HG03575 (cell line): Measurements from ENCODE around the gene FGF11.
A peak's percentile ranks its signal among the peaks of the same experiment; 100 is the strongest.

ENCODE experiments used
- ATAC-seq: cut with Tn5 transposase; IDR thresholded peaks from one replicate; pipeline ENCODE4 v1.9.1; 2021; ENCODE audit not compliant: unreplicated experiment, insufficient number of reproducible peaks, low FRiP score; ENCODE audit errors: extremely low read depth

The FGF11 gene

GRCh38 chr17:7439462-7440112, at the start of gene FGF11:
Gene FGF11 (plus strand): TSS chr17:7439512. CDS start chr17:7439621, 109 bp downstream.
- ATAC-seq: no peak

GRCh38 chr17:7389924-7390910, 49.1 kb upstream of the FGF11 start:
- no peak for ATAC-seq

- no peak for ATAC-seq
Observed at GRCh38 chr17:7391307-7391706, 48.0 kb upstream of the FGF11 start.

- no peak for ATAC-seq
Observed at GRCh38 chr17:7392696-7393612, 46.4 kb upstream of the FGF11 start.

- ATAC-seq: no peak
Observed at GRCh38 chr17:7393613-7394451, 45.5 kb upstream of the FGF11 start.

- ATAC-seq: no peak
Observed at GRCh38 chr17:7394452-7395191, 44.7 kb upstream of the FGF11 start, which contains the start of gene PLSCR3. Gene PLSCR3 (minus strand): TSS chr17:7394525. CDS start chr17:7394110, 415 bp downstream.

- no peak for ATAC-seq
Observed at GRCh38 chr17:7396147-7396546, 43.2 kb upstream of the FGF11 start.

GRCh38 chr17:7398612-7399011, 40.7 kb upstream of the FGF11 start:
- no peak for ATAC-seq

- no peak for ATAC-seq
Observed at GRCh38 chr17:7403043-7403726, 36.1 kb upstream of the FGF11 start.

GRCh38 chr17:7403727-7403976, 35.7 kb upstream of the FGF11 start:
- peak; percentile 16 for ATAC-seq

GRCh38 chr17:7403977-7404736, 35.2 kb upstream of the FGF11 start, which contains the start of gene TMEM256:
Gene TMEM256 (minus strand): TSS chr17:7404097. CDS start chr17:7404084, 13 bp downstream.
- peak; percentile 79 for ATAC-seq

GRCh38 chr17:7404737-7405349, 34.5 kb upstream of the FGF11 start:
- no peak for ATAC-seq

- ATAC-seq: no peak
Observed at GRCh38 chr17:7405350-7406234, 33.7 kb upstream of the FGF11 start.

GRCh38 chr17:7406235-7406825, 33.0 kb upstream of the FGF11 start:
- no peak for ATAC-seq

GRCh38 chr17:7407082-7407481, 32.2 kb upstream of the FGF11 start:
- ATAC-seq: no peak
